Body of pancreas (tissue), 4 donors: Measurements from ENCODE around the gene ADK. TPM values are rescaled to one million over a fixed set of nuclear protein-coding genes. Genes with fewer than 3 reads are reported as not detected.

Experiments used
- ATAC-seq: fragments of 150-250 bp; one replicate; pipeline ENCODE4 v1.9.1; 2016
- DNase-seq, 4 donors: peaks; one replicate each; pipeline ENCODE4 v3.0.0-alpha.2; 2019
- H3K27ac ChIP-seq, 4 donors: fragments of 200-600 bp; sonication (generic); 1 replicate in 3 of 4; 2 replicates in 1 of 4; pipeline versions ENCODE4 v1.5.1 to v1.6.1; 2016 to 2019; ENCODE audit warnings: mild to moderate bottlenecking in 1 of 4, mixed read lengths in 1 of 4, moderate library complexity in 1 of 4
- H3K27me3 ChIP-seq, 2 donors: fragments of 200-600 bp; sonication (generic); one replicate each; pipeline ENCODE4 v1.6.0; 2016; ENCODE audit warnings: mild to moderate bottlenecking in 1 of 2
- H3K36me3 ChIP-seq, 2 donors: fragments of 200-600 bp; sonication (generic); replicated peaks in 1 of 2; 2 replicates each; pipeline ENCODE4 v1.5.1; 2016; ENCODE audit warnings: low read depth in 2 of 2; ENCODE audit not compliant: insufficient read depth in 1 of 2
- H3K4me1 ChIP-seq: fragments of 200-600 bp; sonication (generic); one replicate; pipeline ENCODE4 v1.6.0; 2016
- H3K4me3 ChIP-seq, 2 donors: fragments of 200-600 bp; sonication (generic); 1 replicate in 1 of 2; 2 replicates in 1 of 2; pipeline ENCODE4 v1.5.1; 2016 to 2019
- H3K9me3 ChIP-seq, 3 donors: fragments of 200-600 bp; sonication (generic); 1 replicate in 2 of 3; 2 replicates in 1 of 3; pipeline ENCODE4 v1.5.1; 2016
- CTCF ChIP-seq, 7 experiments: fragments of 450-650 bp in 4 of 7; fragments of 200-600 bp in 3 of 7; sonication (generic) in 3 of 7; IDR thresholded peaks; one replicate each; pipeline ENCODE4 v1.5.1; 2016 to 2019; ENCODE audit warnings: antibody characterized with exemption in 7 of 7
- POLR2A ChIP-seq, 3 donors: fragments of 450-650 bp; IDR thresholded peaks; one replicate each; pipeline ENCODE4 v1.6.1; 2016; ENCODE audit warnings: antibody characterized with exemption in 3 of 3, mild to moderate bottlenecking in 2 of 3
- WGBS, 2 donors: methylation state at CpG; one replicate each; pipeline ENCODE4 v1.1.5; 2017; 5-methylcytosine and 5-hydroxymethylcytosine counted together
- intact Hi-C: fragments of 100-400 bp; cut with DNase I; formaldehyde crosslinking; loops from one replicate; pipeline ENCODE4 v1.15.1; 2023
- total RNA-seq, 2 donors: library from RNA; depleted of rRNA; stranded (reverse); fragments of >200 nt; gene quantifications; one replicate each; pipeline ENCODE4 v1.1.0, GENCODE V29; 2016

Gene ADK
- total RNA-seq, 2 donors from 2014 or later = 12.9 to 18.7 TPM

- Histone ChIP-seq H3K36me3 (no peaks in the 10 kb centered on the region), H3K9me3 (no peaks in the 10 kb centered on the region), H3K4me1 (no peaks in the 10 kb centered on the region), H3K4me3 (no peak overlapping the region), H3K27ac (no peak overlapping the region), H3K27me3 (no peaks in the 10 kb centered on the region)
- ATAC-seq (no peak), DNase-seq (no peak)
- intact Hi-C loops = no loop called here
- WGBS, 2 donors = 47 to 56% methylated on average over 1 of the region's 1 CpG
- TF ChIP-seq POLR2A (IDR thresholded peaks at IDR 0.05) = no peak
- TF ChIP-seq CTCF (IDR thresholded peaks at IDR 0.05) = no peak
Observed at GRCh38 chr10:74314166-74314565, 163.1 kb downstream of the ADK start.

GRCh38 chr10:74320026-74320425, 169.0 kb downstream of the ADK start:
- H3K36me3 ChIP-seq = no peaks in the 10 kb centered on the region
- TF ChIP-seq CTCF (IDR thresholded peaks at IDR 0.05) (no peak), POLR2A (IDR thresholded peaks at IDR 0.05) (no peak)
- no peak overlapping the region for H3K4me3 ChIP-seq
- intact Hi-C loops = no loop called here
- no peaks in the 10 kb centered on the region for H3K27me3 ChIP-seq
- 96% methylated on average over 1 of the region's 1 CpG for WGBS, 2 donors
- H3K27ac ChIP-seq = no peak overlapping the region
- DNase-seq (no peak), ATAC-seq (no peak)
- H3K9me3 ChIP-seq = no peaks in the 10 kb centered on the region
- no peaks in the 10 kb centered on the region for H3K4me1 ChIP-seq

GRCh38 chr10:74320717-74321116, 169.7 kb downstream of the ADK start:
- no peak for DNase-seq
- Histone ChIP-seq H3K4me1 (no peaks in the 10 kb centered on the region), H3K4me3 (no peak overlapping the region), H3K9me3 (no peaks in the 10 kb centered on the region), H3K36me3 (no peaks in the 10 kb centered on the region), H3K27me3 (no peaks in the 10 kb centered on the region), H3K27ac (no peak overlapping the region)
- ATAC-seq = no peak
- TF ChIP-seq CTCF (IDR thresholded peaks at IDR 0.05) (no peak), POLR2A (IDR thresholded peaks at IDR 0.05) (no peak)
- 96 to 97% methylated on average over 4 of the region's 4 CpGs for WGBS, 2 donors
- intact Hi-C loops = no loop called here

DNA sequence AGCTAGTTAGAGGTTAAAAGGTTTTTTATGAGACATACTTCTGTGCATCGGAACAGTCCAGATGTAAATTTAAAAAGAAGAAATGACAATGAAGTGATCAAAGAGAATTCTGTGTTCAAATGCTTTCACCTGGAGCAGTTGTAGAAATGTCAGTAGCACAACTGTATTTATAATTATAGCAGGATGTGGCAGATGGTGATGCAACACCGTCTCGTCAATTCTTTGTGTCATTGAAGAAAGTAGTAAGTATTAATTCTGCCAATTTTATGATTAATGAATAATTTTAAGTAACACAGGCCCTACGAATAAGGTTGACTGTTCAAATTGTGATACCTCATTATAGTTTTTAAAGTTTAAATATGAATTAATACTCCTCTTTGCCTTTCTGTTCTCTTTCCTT, 171.1 kb downstream of the ADK start:
- intact Hi-C loops = no loop called here

More for the DNA sequence above, 171.1 kb downstream of the ADK start:
- H3K36me3 ChIP-seq = no peaks in the 10 kb centered on the region
- H3K27me3 ChIP-seq = no peaks in the 10 kb centered on the region
- no peaks in the 10 kb centered on the region for H3K4me1 ChIP-seq
- ATAC-seq (no peak), DNase-seq (no peak)
- H3K4me3 ChIP-seq = no peak overlapping the region
- no peak overlapping the region for H3K27ac ChIP-seq
- no peaks in the 10 kb centered on the region for H3K9me3 ChIP-seq
- TF ChIP-seq POLR2A (IDR thresholded peaks at IDR 0.05) = no peak
- no peak for TF ChIP-seq CTCF (IDR thresholded peaks at IDR 0.05)
- 71 to 84% methylated on average over 4 of the region's 4 CpGs for WGBS, 2 donors
